OCI-LY7 (cell line): Measurements from ENCODE around the gene LPIN1. TPM values are rescaled to one million over a fixed set of nuclear protein-coding genes. Genes with fewer than 3 reads are reported as not detected.

Experiments
- BruUV-seq: library from RNA; stranded (reverse); fragments of 400-500 nt; replicated peaks from 2 replicates; lab custom pipeline; 2021; lab: Mats Ljungman, UMichigan
- CTCF ChIA-PET: fragments of 300-600 bp; sonication (Branson Sonifier 250); formaldehyde crosslinking; loops from one replicate; lab custom pipeline; 2022; ENCODE audit warnings: antibody characterized with exemption; ENCODE audit not compliant: unreplicated experiment; lab: Charles Lee
- POLR2A ChIA-PET: fragments of 300-600 bp; sonication (Branson Sonifier 250); formaldehyde crosslinking; loops from one replicate; lab custom pipeline; 2022; ENCODE audit warnings: antibody characterized with exemption; lab: Charles Lee
- DNase-seq: peaks from one replicate; pipeline ENCODE4 v3.0.0-alpha.2; 2015; ENCODE audit warnings: low spot score
- H2AFZ ChIP-seq: fragments of 200-600 bp; sonication (generic), shearing (Covaris generic); 2 replicates; pipeline ENCODE4 v1.6.1; 2014; ENCODE audit warnings: mild to moderate bottlenecking, antibody characterized with exemption, low read length, moderate library complexity
- H3K27ac ChIP-seq: fragments of 200-600 bp; sonication (generic); 2 replicates; pipeline ENCODE4 v1.5.1; 2014; ENCODE audit warnings: mixed run types, low read depth, mild to moderate bottlenecking, moderate library complexity, low read length, inconsistent platforms; ENCODE audit not compliant: poor library complexity, severe bottlenecking
- H3K36me3 ChIP-seq: fragments of 200-600 bp; sonication (generic); 2 replicates; pipeline ENCODE4 v1.6.1; 2014; ENCODE audit warnings: mild to moderate bottlenecking, antibody characterized with exemption, low read length, moderate library complexity, mixed read lengths; ENCODE audit not compliant: insufficient read depth
- H3K4me1 ChIP-seq: fragments of 200-600 bp; sonication (generic); 2 replicates; pipeline ENCODE4 v1.5.1; 2014; ENCODE audit warnings: mild to moderate bottlenecking, low read length; ENCODE audit not compliant: insufficient read depth, poor library complexity, severe bottlenecking
- H3K4me2 ChIP-seq: fragments of 200-600 bp; sonication (generic); 2 replicates; pipeline ENCODE4 v1.6.1; 2014; ENCODE audit warnings: mild to moderate bottlenecking, low read length
- H3K4me3 ChIP-seq: fragments of 200-600 bp; sonication (generic); 2 replicates; pipeline ENCODE4 v1.5.1; 2014; ENCODE audit warnings: mild to moderate bottlenecking, low read depth, low read length; ENCODE audit not compliant: poor library complexity, severe bottlenecking
- H3K79me2 ChIP-seq: fragments of 200-600 bp; sonication (generic); 2 replicates; pipeline ENCODE4 v1.6.1; 2016; ENCODE audit warnings: low read depth, mild to moderate bottlenecking, low read length, moderate library complexity, mixed read lengths; ENCODE audit not compliant: insufficient read depth
- H3K9me2 ChIP-seq: fragments of 200-600 bp; sonication (generic); 2 replicates; pipeline ENCODE4 v1.6.1; 2016; ENCODE audit warnings: mild to moderate bottlenecking, low read length, mixed read lengths; ENCODE audit not compliant: insufficient read depth
- H3K9me3 ChIP-seq: fragments of 200-600 bp; sonication (generic); 2 replicates; pipeline ENCODE4 v1.6.1; 2014; ENCODE audit warnings: mild to moderate bottlenecking, mixed run types, low read length, mixed read lengths
- H4K20me1 ChIP-seq: fragments of 200-600 bp; sonication (generic); 2 replicates; pipeline ENCODE4 v1.6.1; 2014; ENCODE audit warnings: mild to moderate bottlenecking, antibody characterized with exemption, low read length, moderate library complexity, mixed read lengths; ENCODE audit not compliant: insufficient read depth
- EZH2phosphoT487 ChIP-seq: fragments of 200-600 bp; sonication (generic); IDR thresholded peaks from 2 replicates; pipeline ENCODE4 v1.6.1; 2018; ENCODE audit warnings: low read depth, borderline replicate concordance, mild to moderate bottlenecking, mixed run types, antibody characterized with exemption, low read length, moderate library complexity, mixed read lengths
- intact Hi-C: fragments of 100-400 bp; cut with micrococcal nuclease; formaldehyde crosslinking; loops from one replicate; pipeline ENCODE4 v1.10.0; 2022; ENCODE audit not compliant: unreplicated experiment
- total RNA-seq, 2 experiments: library from RNA; depleted of rRNA in 1 of 2; stranded (reverse); fragments of >200 nt in 1 of 2; shearing (Covaris generic) in 1 of 2; gene quantifications; 2 replicates each; pipeline ENCODE4 v1.2.3, GENCODE V29; 2014 to 2022
- TF ChIP-seq, protein P1 (sequence below): fragments of 200-600 bp; sonication (generic); conservative IDR thresholded peaks from 2 replicates; pipeline ENCODE4 v1.5.1; 2014; ENCODE audit warnings: mild to moderate bottlenecking, antibody characterized with exemption, low read length, moderate library complexity, mixed read lengths

LPIN1 gene
- total RNA-seq, 2 experiments from 2014 or later = 56.9 to 70.2 TPM

DNA sequence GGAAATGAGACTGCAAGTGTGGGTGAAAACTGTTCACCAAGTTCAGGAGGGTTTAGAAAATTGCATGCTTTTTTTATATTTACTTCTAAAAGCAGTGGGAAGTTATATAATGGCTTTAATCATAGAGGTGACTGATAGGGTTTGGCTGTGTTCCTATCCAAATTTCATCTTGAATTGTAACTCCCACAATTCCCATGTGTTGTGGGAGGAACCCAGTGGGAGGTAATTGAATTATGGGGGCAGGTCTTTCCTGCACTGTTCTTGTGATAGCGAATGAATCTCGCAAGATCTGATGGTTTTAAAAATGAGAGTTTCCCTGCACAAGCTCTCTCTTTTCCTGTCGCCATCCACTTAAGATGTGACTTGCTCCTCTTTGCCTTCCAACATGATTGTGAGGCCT lies 40.7 kb upstream of the LPIN1 start:
- intact Hi-C loops = no loop called here
- no peak overlapping the region for H3K4me2 ChIP-seq
- POLR2A ChIA-PET = no interaction called here

DNA sequence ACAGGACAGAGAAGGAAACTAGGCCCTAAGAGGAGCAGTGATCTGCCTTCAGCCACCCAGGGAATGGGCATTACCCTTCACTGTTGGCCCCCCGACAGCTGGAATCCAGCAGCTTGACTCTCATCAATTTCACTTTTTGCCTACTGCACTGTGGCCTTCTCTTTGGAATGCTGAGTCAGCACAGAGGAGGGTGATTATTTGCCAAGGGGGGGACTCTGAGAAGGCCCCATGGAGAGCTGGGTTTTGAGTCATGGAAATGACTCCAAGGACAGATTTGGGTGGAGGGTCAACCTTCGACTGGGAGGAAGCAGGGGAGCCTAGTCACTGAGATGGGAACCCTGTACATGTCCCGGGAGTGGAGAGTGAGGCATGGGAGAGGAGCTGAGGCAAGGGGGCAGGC lies 38.3 kb upstream of the LPIN1 start:
- H2AFZ ChIP-seq = no peak overlapping the region
- BruUV-seq = no TSS peak
- H3K27ac ChIP-seq = no peak overlapping the region
- POLR2A ChIA-PET = no interaction called here
- DNase-seq = no peak
- H3K36me3 ChIP-seq = no peaks in the 10 kb centered on the region
- intact Hi-C loops = no loop called here
- TF ChIP-seq, protein P1, sequence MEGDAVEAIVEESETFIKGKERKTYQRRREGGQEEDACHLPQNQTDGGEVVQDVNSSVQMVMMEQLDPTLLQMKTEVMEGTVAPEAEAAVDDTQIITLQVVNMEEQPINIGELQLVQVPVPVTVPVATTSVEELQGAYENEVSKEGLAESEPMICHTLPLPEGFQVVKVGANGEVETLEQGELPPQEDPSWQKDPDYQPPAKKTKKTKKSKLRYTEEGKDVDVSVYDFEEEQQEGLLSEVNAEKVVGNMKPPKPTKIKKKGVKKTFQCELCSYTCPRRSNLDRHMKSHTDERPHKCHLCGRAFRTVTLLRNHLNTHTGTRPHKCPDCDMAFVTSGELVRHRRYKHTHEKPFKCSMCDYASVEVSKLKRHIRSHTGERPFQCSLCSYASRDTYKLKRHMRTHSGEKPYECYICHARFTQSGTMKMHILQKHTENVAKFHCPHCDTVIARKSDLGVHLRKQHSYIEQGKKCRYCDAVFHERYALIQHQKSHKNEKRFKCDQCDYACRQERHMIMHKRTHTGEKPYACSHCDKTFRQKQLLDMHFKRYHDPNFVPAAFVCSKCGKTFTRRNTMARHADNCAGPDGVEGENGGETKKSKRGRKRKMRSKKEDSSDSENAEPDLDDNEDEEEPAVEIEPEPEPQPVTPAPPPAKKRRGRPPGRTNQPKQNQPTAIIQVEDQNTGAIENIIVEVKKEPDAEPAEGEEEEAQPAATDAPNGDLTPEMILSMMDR = no peak
- TF ChIP-seq EZH2phosphoT487 = no peak
- H4K20me1 ChIP-seq = no peaks in the 10 kb centered on the region
- H3K4me2 ChIP-seq = no peak overlapping the region
- H3K4me3 ChIP-seq = no peak overlapping the region
- no peaks in the 10 kb centered on the region for H3K79me2 ChIP-seq
- no peaks in the 10 kb centered on the region for H3K4me1 ChIP-seq
- H3K9me3 ChIP-seq = no peaks in the 10 kb centered on the region
- CTCF ChIA-PET = interaction anchor here (0.6 kb wide), 1 partner anchor 36 kb away, joined by 3 read pairs; no protein-coding TSS in a partner anchor
- H3K9me2 ChIP-seq = no peaks in the 10 kb centered on the region

More for the DNA sequence above, 40.7 kb upstream of the LPIN1 start:
- Histone ChIP-seq H3K36me3 (no peaks in the 10 kb centered on the region), H3K9me2 (no peaks in the 10 kb centered on the region), H3K4me3 (no peak overlapping the region), H4K20me1 (no peaks in the 10 kb centered on the region), H3K79me2 (no peaks in the 10 kb centered on the region), H3K9me3 (no peaks in the 10 kb centered on the region), H2AFZ (no peak overlapping the region), H3K4me1 (no peaks in the 10 kb centered on the region), H3K27ac (no peak overlapping the region)
- no peak for DNase-seq
- TF ChIP-seq EZH2phosphoT487 = no peak
- TF ChIP-seq, protein P1 = no peak
- BruUV-seq = no TSS peak
- CTCF ChIA-PET = no interaction called here

DNA sequence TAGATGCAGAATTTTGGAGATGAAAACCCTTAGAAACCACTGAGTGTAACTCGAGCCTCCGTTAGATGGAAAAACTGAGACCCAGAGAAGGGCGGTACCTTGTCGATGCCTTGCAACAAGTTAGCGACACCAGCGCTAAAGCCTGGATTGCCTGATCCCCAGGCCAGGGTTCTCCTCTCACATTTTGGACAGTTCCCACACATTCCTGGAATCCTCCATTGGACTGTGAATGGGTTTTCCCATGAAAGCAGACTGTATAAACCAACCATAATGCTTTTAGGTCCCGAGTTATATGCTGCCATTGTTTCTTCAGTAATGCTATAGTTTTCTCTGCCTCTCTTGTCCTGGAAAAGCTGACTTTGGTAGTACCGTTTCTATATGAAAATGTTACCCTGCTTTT lies 37.1 kb upstream of the LPIN1 start:
- H3K4me2 ChIP-seq = no peak overlapping the region
- H3K36me3 ChIP-seq = no peaks in the 10 kb centered on the region
- DNase-seq = no peak
- H3K9me3 ChIP-seq = no peaks in the 10 kb centered on the region
- BruUV-seq = no TSS peak
- H3K79me2 ChIP-seq = no peaks in the 10 kb centered on the region
- H3K27ac ChIP-seq = no peak overlapping the region
- H2AFZ ChIP-seq = no peak overlapping the region
- TF ChIP-seq, protein P1 = no peak
- no peak for TF ChIP-seq EZH2phosphoT487
- no peaks in the 10 kb centered on the region for H3K9me2 ChIP-seq
- H4K20me1 ChIP-seq = no peaks in the 10 kb centered on the region
- ChIA-PET CTCF (no interaction called here), POLR2A (no interaction called here)
- intact Hi-C loops = no loop called here
- H3K4me1 ChIP-seq = no peaks in the 10 kb centered on the region
- no peak overlapping the region for H3K4me3 ChIP-seq
